Measurements from ENCODE around the gene ILRUN. TPM values are rescaled to one million over a fixed set of nuclear protein-coding genes. Genes with fewer than 3 reads are reported as not detected.
A peak's percentile ranks its signal among the peaks of the same experiment; 100 is the strongest.

ILRUN gene
- total and polyA plus RNA-seq, 9 of the 15 experiments (the other 6 are each of a cell fraction or from before 2014, with no cell fraction given) = 24.9 to 78.9 (median 53.4) TPM

DNA sequence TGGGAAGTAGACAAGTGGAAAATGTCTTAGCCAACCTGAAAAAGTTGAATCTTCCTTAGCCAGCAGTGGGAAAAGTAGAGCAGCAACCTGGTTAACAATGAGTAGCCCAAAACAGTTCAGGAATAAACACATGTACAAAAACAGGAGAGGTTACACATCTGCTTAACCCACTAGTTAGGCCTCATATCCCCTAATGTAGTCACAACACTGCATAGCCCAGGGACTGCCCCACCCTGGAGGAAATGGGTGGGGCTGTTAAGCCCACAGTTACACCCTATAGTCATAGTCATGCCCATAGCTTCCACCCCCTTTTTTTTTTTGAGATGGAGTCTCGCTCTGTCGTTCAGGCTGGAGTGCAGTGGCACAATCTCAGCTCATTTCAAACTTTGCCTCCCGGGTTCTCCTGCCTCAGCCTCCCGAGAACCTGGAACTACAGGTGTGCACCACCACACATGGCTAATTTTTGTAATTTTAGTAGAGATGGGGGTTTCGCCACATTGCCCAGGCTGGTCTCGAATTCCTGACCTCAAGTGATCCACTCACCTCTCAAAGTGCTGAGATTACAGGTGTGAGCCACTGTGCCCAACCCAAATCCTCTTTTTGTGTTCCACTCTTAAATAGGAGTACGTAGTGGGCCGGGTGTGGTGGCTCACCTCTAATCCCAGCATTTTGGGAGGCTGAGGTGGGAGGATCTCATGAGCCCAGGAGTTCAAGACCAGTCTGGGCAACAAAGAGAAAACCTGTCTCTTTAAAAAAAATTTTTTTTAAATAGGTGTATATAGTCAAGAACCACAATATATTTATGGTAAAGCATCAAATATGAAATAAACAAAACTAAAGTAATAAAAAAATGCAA lies 24.5 kb downstream of the ILRUN start (continued):
- TF ChIP-seq, protein P1, sequence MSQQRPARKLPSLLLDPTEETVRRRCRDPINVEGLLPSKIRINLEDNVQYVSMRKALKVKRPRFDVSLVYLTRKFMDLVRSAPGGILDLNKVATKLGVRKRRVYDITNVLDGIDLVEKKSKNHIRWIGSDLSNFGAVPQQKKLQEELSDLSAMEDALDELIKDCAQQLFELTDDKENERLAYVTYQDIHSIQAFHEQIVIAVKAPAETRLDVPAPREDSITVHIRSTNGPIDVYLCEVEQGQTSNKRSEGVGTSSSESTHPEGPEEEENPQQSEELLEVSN (IDR thresholded peaks at IDR 0.05; ENCODE audit: borderline replicate concordance in 1 of 2, extremely low read depth in 1 of 2, insufficient read depth in 1 of 2, insufficient read length in 1 of 2, low read depth in 1 of 2, low read length in 1 of 2, poor library complexity in 1 of 2, severe bottlenecking in 1 of 2) = no peak
- TF ChIP-seq, protein P2, sequence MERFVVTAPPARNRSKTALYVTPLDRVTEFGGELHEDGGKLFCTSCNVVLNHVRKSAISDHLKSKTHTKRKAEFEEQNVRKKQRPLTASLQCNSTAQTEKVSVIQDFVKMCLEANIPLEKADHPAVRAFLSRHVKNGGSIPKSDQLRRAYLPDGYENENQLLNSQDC (CRISPR knock-in tag; IDR thresholded peaks at IDR 0.05) = 0 out of 2 replicates have a peak, but pooled peaks have one; percentile 59
- TF ChIP-seq PTTG1 (tag; IDR thresholded peaks at IDR 0.05; ENCODE audit: low read depth) = no peak
- TF ChIP-seq RBM22 (IDR thresholded peaks at IDR 0.05; ENCODE audit: low read depth, low read length, poor library complexity, severe bottlenecking) = no peak
- TF ChIP-seq, protein P3, sequence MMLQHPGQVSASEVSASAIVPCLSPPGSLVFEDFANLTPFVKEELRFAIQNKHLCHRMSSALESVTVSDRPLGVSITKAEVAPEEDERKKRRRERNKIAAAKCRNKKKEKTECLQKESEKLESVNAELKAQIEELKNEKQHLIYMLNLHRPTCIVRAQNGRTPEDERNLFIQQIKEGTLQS (IDR thresholded peaks at IDR 0.05) = no peak
- TF ChIP-seq, protein P3 (CRISPR knock-in tag; conservative IDR thresholded peaks at IDR 0.05) = no peak
- TF ChIP-seq, protein P4, sequence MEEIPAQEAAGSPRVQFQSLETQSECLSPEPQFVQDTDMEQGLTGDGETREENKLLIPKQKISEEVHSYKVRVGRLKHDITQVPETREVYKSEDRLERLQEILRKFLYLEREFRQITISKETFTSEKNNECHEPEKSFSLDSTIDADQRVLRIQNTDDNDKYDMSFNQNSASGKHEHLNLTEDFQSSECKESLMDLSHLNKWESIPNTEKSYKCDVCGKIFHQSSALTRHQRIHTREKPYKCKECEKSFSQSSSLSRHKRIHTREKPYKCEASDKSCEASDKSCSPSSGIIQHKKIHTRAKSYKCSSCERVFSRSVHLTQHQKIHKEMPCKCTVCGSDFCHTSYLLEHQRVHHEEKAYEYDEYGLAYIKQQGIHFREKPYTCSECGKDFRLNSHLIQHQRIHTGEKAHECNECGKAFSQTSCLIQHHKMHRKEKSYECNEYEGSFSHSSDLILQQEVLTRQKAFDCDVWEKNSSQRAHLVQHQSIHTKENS (CRISPR knock-in tag; IDR thresholded peaks at IDR 0.05) = no peak
- no peak for TF ChIP-seq PHF21A (IDR thresholded peaks at IDR 0.05; ENCODE audit: borderline replicate concordance, low read depth)
- TF ChIP-seq, protein P5, sequence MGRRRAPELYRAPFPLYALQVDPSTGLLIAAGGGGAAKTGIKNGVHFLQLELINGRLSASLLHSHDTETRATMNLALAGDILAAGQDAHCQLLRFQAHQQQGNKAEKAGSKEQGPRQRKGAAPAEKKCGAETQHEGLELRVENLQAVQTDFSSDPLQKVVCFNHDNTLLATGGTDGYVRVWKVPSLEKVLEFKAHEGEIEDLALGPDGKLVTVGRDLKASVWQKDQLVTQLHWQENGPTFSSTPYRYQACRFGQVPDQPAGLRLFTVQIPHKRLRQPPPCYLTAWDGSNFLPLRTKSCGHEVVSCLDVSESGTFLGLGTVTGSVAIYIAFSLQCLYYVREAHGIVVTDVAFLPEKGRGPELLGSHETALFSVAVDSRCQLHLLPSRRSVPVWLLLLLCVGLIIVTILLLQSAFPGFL (CRISPR knock-in tag; IDR thresholded peaks at IDR 0.05) = no peak
- no peak for TF ChIP-seq ETS2 (tag; IDR thresholded peaks at IDR 0.05; ENCODE audit: borderline replicate concordance, poor library complexity, severe bottlenecking)

Data from K562 (cell line).